Prostate gland (tissue), 2 donors: ENCODE results near the gene TACR2.

Source experiments
- CTCF ChIP-seq, 4 experiments: fragments of 200-600 bp in 2 of 4; fragments of 450-650 bp in 2 of 4; sonication (generic) in 2 of 4; IDR thresholded peaks; 1 replicate in 3 of 4; 2 replicates in 1 of 4; pipeline ENCODE4 v1.5.1; 2016 to 2019; ENCODE audit warnings: antibody characterized with exemption in 4 of 4, mild to moderate bottlenecking in 2 of 4, moderate library complexity in 2 of 4
- POLR2A ChIP-seq: fragments of 450-650 bp; IDR thresholded peaks from one replicate; pipeline ENCODE4 v1.6.1; 2016; ENCODE audit warnings: antibody characterized with exemption, mild to moderate bottlenecking

- TF ChIP-seq POLR2A (no peak), CTCF (IDR thresholded peaks at IDR 0.05) (no peak)
Observed at GRCh38 chr10:69377933-69378332, 38.8 kb downstream of the TACR2 start.
